IMR-90 (cell line): ENCODE results near the gene CDH23. TPM values are rescaled to one million over a fixed set of nuclear protein-coding genes. Genes with fewer than 3 reads are reported as not detected.

Source experiments
- ATAC-seq: fragments of 200-7000 bp; cut with Tn5 transposase; 2 replicates; pipeline ENCODE4 v1.9.1; 2020; ENCODE audit warnings: low read depth, mild to moderate bottlenecking, moderate library complexity
- BruUV-seq: library from RNA; stranded (reverse); fragments of 400-500 nt; replicated peaks from 2 replicates; lab custom pipeline; 2021; lab: Mats Ljungman, UMichigan
- CTCF ChIA-PET: fragments of 300-600 bp; formaldehyde crosslinking; extraction: SDS; loops from one replicate; lab custom pipeline; 2021; ENCODE audit warnings: antibody characterized with exemption; lab: Yijun Ruan, JAX
- POLR2A ChIA-PET: fragments of 300-600 bp; sonication (Branson Sonifier 250); formaldehyde crosslinking; loops from one replicate; lab custom pipeline; 2022; ENCODE audit warnings: antibody characterized with exemption; ENCODE audit not compliant: unreplicated experiment; lab: Charles Lee
- DNase-seq: peaks from one replicate; pipeline ENCODE4 v3.0.0; 2013
- H2AFZ ChIP-seq: replicated peaks from 2 replicates; pipeline ENCODE3; 2013; ENCODE audit warnings: low read length, mild to moderate bottlenecking; ENCODE audit not compliant: poor library complexity
- H2AK5ac ChIP-seq: 2 replicates; pipeline ENCODE4 v1.6.1; 2013; ENCODE audit warnings: low read depth, low read length, inconsistent platforms
- H2AK9ac ChIP-seq: replicated peaks from 2 replicates; pipeline ENCODE3; 2013; ENCODE audit warnings: mild to moderate bottlenecking, low read depth, low read length, moderate library complexity; ENCODE audit not compliant: poor library complexity
- H2BK120ac ChIP-seq: 2 replicates; pipeline ENCODE4 v1.6.1; 2013; ENCODE audit warnings: low read depth, low read length, inconsistent platforms
- H2BK15ac ChIP-seq: 3 replicates; pipeline ENCODE4 v1.6.1; 2013; ENCODE audit warnings: low read depth, low read length, inconsistent platforms
- H2BK20ac ChIP-seq: 2 replicates; pipeline ENCODE4 v1.6.1; 2013; ENCODE audit warnings: low read depth, mild to moderate bottlenecking, inconsistent platforms, low read length, moderate library complexity
- H2BK5ac ChIP-seq: 2 replicates; pipeline ENCODE4 v1.6.1; 2013; ENCODE audit warnings: mild to moderate bottlenecking, low read depth, low read length, inconsistent platforms; ENCODE audit not compliant: poor library complexity, severe bottlenecking
- H3K14ac ChIP-seq: replicated peaks from 2 replicates; pipeline ENCODE4 v1.6.1; 2013; ENCODE audit warnings: low read depth, low read length, inconsistent platforms
- H3K18ac ChIP-seq: 2 replicates; pipeline ENCODE4 v1.6.1; 2013; ENCODE audit warnings: low read depth, low read length, control low read depth
- H3K23ac ChIP-seq: 2 replicates; pipeline ENCODE4 v1.6.1; 2013; ENCODE audit warnings: low read depth, low read length, inconsistent platforms
- H3K27ac ChIP-seq: 2 replicates; pipeline ENCODE4 v1.5.1; 2013; ENCODE audit warnings: mild to moderate bottlenecking, control low read depth, low read length; ENCODE audit not compliant: insufficient read depth
- H3K27me3 ChIP-seq: 2 replicates; pipeline ENCODE4 v1.6.1; 2013; ENCODE audit warnings: low read length; ENCODE audit not compliant: control insufficient read depth, insufficient read depth
- H3K36me3 ChIP-seq: 2 replicates; pipeline ENCODE4 v1.6.1; 2013; ENCODE audit warnings: low read length, mixed read lengths; ENCODE audit not compliant: control insufficient read depth, insufficient read depth
- H3K4ac ChIP-seq: 2 replicates; pipeline ENCODE4 v1.6.1; 2013; ENCODE audit warnings: low read depth, low read length, inconsistent platforms
- H3K4me1 ChIP-seq: 2 replicates; pipeline ENCODE4 v1.6.1; 2013; ENCODE audit warnings: low read length, mixed read lengths; ENCODE audit not compliant: control insufficient read depth, insufficient read depth
- H3K4me2 ChIP-seq: 2 replicates; pipeline ENCODE4 v1.6.1; 2013; ENCODE audit warnings: low read depth, mild to moderate bottlenecking, control low read depth, low read length, moderate library complexity
- H3K4me3 ChIP-seq: 2 replicates; pipeline ENCODE4 v1.5.1; 2013; ENCODE audit warnings: low read depth, mild to moderate bottlenecking, control low read depth, low read length, moderate library complexity; ENCODE audit not compliant: insufficient read depth
- H3K56ac ChIP-seq: 2 replicates; pipeline ENCODE4 v1.6.1; 2013; ENCODE audit warnings: low read length, inconsistent platforms; ENCODE audit not compliant: insufficient read depth; ENCODE audit errors: extremely low read depth
- H3K79me1 ChIP-seq, 2 experiments: 2 replicates each; pipeline ENCODE4 v1.6.1; 2013; ENCODE audit warnings: low read length in 2 of 2, inconsistent platforms in 1 of 2, low read depth in 1 of 2
- H3K9ac ChIP-seq: 2 replicates; pipeline ENCODE4 v1.6.1; 2013; ENCODE audit warnings: low read depth, low read length, control low read depth
- H3K9me1 ChIP-seq: 2 replicates; pipeline ENCODE4 v1.6.1; 2013; ENCODE audit warnings: low read length, inconsistent platforms; ENCODE audit not compliant: insufficient read depth
- H3K9me3 ChIP-seq: 2 replicates; pipeline ENCODE4 v1.6.1; 2013; ENCODE audit warnings: low read length; ENCODE audit not compliant: control insufficient read depth, insufficient read depth
- H4K20me1 ChIP-seq: 2 replicates; pipeline ENCODE4 v1.6.1; 2013; ENCODE audit warnings: low read length, inconsistent platforms; ENCODE audit not compliant: insufficient read depth
- H4K5ac ChIP-seq: 2 replicates; pipeline ENCODE4 v1.6.1; 2013; ENCODE audit warnings: mild to moderate bottlenecking, low read depth, low read length, control low read depth
- H4K8ac ChIP-seq, 2 experiments: 2 replicates each; pipeline ENCODE4 v1.6.1; 2013; ENCODE audit warnings: low read depth in 2 of 2, low read length in 2 of 2, control low read depth in 1 of 2, inconsistent platforms in 1 of 2
- H4K91ac ChIP-seq: 2 replicates; pipeline ENCODE4 v1.6.1; 2013; ENCODE audit warnings: low read depth, low read length, inconsistent platforms; ENCODE audit not compliant: insufficient read depth
- BHLHE40 ChIP-seq: fragments of 150-350 bp; IDR thresholded peaks from 2 replicates; pipeline ENCODE4 v1.6.1; 2016; ENCODE audit warnings: mild to moderate bottlenecking, low read depth, low read length
- CEBPB ChIP-seq: IDR thresholded peaks from 2 replicates; pipeline ENCODE4 v1.6.1; 2012; ENCODE audit warnings: low read depth, low read length, improper control_type of control experiment
- CHD1 ChIP-seq: IDR thresholded peaks from 2 replicates; pipeline ENCODE4 v1.6.1; 2012; ENCODE audit warnings: low read depth, low read length, improper control_type of control experiment
- FOS ChIP-seq: fragments of 150-350 bp; IDR thresholded peaks from 2 replicates; pipeline ENCODE4 v1.6.1; 2016; ENCODE audit warnings: low read depth, low read length
- MAFK ChIP-seq: IDR thresholded peaks from 2 replicates; pipeline ENCODE4 v1.6.1; 2012; ENCODE audit warnings: low read depth, low read length, improper control_type of control experiment
- MAZ ChIP-seq: IDR thresholded peaks from 2 replicates; pipeline ENCODE4 v1.6.1; 2012; ENCODE audit warnings: low read depth, mild to moderate bottlenecking, low read length, improper control_type of control experiment, moderate library complexity, borderline replicate concordance
- MXI1 ChIP-seq: IDR thresholded peaks from 2 replicates; pipeline ENCODE4 v1.6.1; 2012; ENCODE audit warnings: low read depth, mild to moderate bottlenecking, low read length, moderate library complexity, borderline replicate concordance
- NFE2L2 ChIP-seq: fragments of 150-350 bp; IDR thresholded peaks from 2 replicates; pipeline ENCODE4 v1.6.1; 2016; ENCODE audit warnings: low read depth, mild to moderate bottlenecking, low read length
- POLR2A ChIP-seq: IDR thresholded peaks from 2 replicates; pipeline ENCODE4 v1.6.1; 2012; ENCODE audit warnings: mild to moderate bottlenecking, low read depth, low read length
- RAD21 ChIP-seq: IDR thresholded peaks from 2 replicates; pipeline ENCODE4 v1.6.1; 2012; ENCODE audit warnings: low read length, improper control_type of control experiment
- RCOR1 ChIP-seq: IDR thresholded peaks from 2 replicates; pipeline ENCODE4 v1.6.1; 2012; ENCODE audit warnings: mild to moderate bottlenecking, low read length, improper control_type of control experiment; ENCODE audit not compliant: insufficient replicate concordance
- RFX5 ChIP-seq: IDR thresholded peaks from 2 replicates; pipeline ENCODE4 v1.8.0; 2012; ENCODE audit warnings: low read depth, mild to moderate bottlenecking, low read length, moderate library complexity
- SMC3 ChIP-seq: fragments of 150-350 bp; IDR thresholded peaks from 2 replicates; pipeline ENCODE4 v1.6.1; 2016; ENCODE audit warnings: low read depth, mild to moderate bottlenecking, antibody characterized with exemption, low read length, moderate library complexity
- USF2 ChIP-seq: fragments of 150-350 bp; IDR thresholded peaks from 2 replicates; pipeline ENCODE4 v1.6.1; 2017; ENCODE audit warnings: mild to moderate bottlenecking, antibody characterized with exemption, low read length, low read depth
- WGBS, 2 experiments: methylation state at CpG; one replicate each; pipeline versions ENCODE4 v1.1.5 to v1.1.7; 2013; ENCODE audit warnings: missing lambda C conversion rate in 2 of 2; ENCODE audit not compliant: insufficient read length in 1 of 2; ENCODE audit errors: extremely low coverage in 2 of 2; 5-methylcytosine and 5-hydroxymethylcytosine counted together
- dilution Hi-C: fragments of 300-500 bp; cut with HindIII; formaldehyde crosslinking; loops from one replicate; pipeline ENCODE4 v1.14.3; 2018; ENCODE audit warnings: low sequenced_read_pairs; ENCODE audit not compliant: unreplicated experiment
- in situ Hi-C: fragments of 300-500 bp; cut with MboI; formaldehyde crosslinking; loops from 3 replicates; pipeline ENCODE4 v1.14.3; 2019; ENCODE audit warnings: low sequenced_read_pairs, inconsistent platforms, mixed read lengths
- intact Hi-C: fragments of 100-400 bp; cut with micrococcal nuclease; formaldehyde crosslinking; loops from 2 replicates; pipeline ENCODE4 v1.10.0; 2022
- polyA plus RNA-seq, 3 experiments: library from polyadenylated mRNA; depleted of rRNA; stranded (reverse); fragments of >200 nt; gene quantifications; 2 replicates each; pipeline ENCODE4 v1.2.3, GENCODE V29; 2012; ENCODE audit warnings: low replicate concordance in 1 of 3
- total RNA-seq: library from RNA; depleted of rRNA; stranded (reverse); fragments of >200 nt; gene quantifications from 2 replicates; pipeline ENCODE4 v1.2.3, GENCODE V29; 2012
- TF ChIP-seq, protein P1 (sequence below): fragments of 150-350 bp; IDR thresholded peaks from 2 replicates; pipeline ENCODE4 v1.6.1; 2016; ENCODE audit warnings: low read depth, mild to moderate bottlenecking, low read length, moderate library complexity, borderline replicate concordance

Gene CDH23
- total and polyA plus RNA-seq, 2 of the 4 experiments (the other 2 are of a cell fraction) = under 0.01 to 0.03 TPM

GRCh38 chr10:71616817-71617654, 220.3 kb downstream of the CDH23 start:
- Histone ChIP-seq H2AK9ac (no peak overlapping the region), H3K18ac (no peak overlapping the region), H3K14ac (no peak overlapping the region), H3K4me1 (peaks cover 1% of the 10 kb centered on the region; the same call in 1 of the 2 replicates), H2BK120ac (no peak overlapping the region), H4K91ac (no peak overlapping the region), H3K27me3 (peaks cover 23% of the 10 kb centered on the region), H3K9ac (no peak overlapping the region), H2BK5ac (no peak overlapping the region), H3K36me3 (no peaks in the 10 kb centered on the region), H2BK15ac (no peak overlapping the region), H4K5ac (no peak overlapping the region), H3K79me1 (no peaks in the 10 kb centered on the region), H3K4me3 (no peak overlapping the region), H3K4ac (no peak overlapping the region), H3K23ac (no peak overlapping the region), H4K20me1 (no peaks in the 10 kb centered on the region), H3K56ac (no peak overlapping the region), H2BK20ac (no peak overlapping the region), H2AK5ac (no peak overlapping the region), H3K9me1 (no peaks in the 10 kb centered on the region), H2AFZ (no peak overlapping the region), H4K8ac (no peak overlapping the region), H3K4me2 (no peak overlapping the region), H3K27ac (no peak overlapping the region), H3K9me3 (no peaks in the 10 kb centered on the region; the same call in 1 of the 2 replicates)
- in situ Hi-C loops = no loop called here
- no TSS peak for BruUV-seq
- WGBS, 2 experiments = 79% methylated on average over 8 of the region's 12 CpGs; no CpG with 5 or more reads in 1 of the 2 experiments
- intact Hi-C loops = no loop called here
- ChIA-PET POLR2A (no interaction called here), CTCF (no interaction called here)
- dilution Hi-C loops = no loop called here
- no peak for ATAC-seq
- DNase-seq = no peak
- TF ChIP-seq USF2 (no peak), RCOR1 (no peak), NFE2L2 (no peak), POLR2A (no peak), MXI1 (no peak), CEBPB (no peak), BHLHE40 (no peak), MAFK (no peak), SMC3 (no peak), FOS (no peak), RAD21 (no peak), CHD1 (no peak), MAZ (no peak), RFX5 (no peak)
- TF ChIP-seq, protein P1, sequence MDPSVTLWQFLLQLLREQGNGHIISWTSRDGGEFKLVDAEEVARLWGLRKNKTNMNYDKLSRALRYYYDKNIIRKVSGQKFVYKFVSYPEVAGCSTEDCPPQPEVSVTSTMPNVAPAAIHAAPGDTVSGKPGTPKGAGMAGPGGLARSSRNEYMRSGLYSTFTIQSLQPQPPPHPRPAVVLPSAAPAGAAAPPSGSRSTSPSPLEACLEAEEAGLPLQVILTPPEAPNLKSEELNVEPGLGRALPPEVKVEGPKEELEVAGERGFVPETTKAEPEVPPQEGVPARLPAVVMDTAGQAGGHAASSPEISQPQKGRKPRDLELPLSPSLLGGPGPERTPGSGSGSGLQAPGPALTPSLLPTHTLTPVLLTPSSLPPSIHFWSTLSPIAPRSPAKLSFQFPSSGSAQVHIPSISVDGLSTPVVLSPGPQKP = no peak
